Measurements from ENCODE around the gene CT45A9. TPM values are rescaled to one million over a fixed set of nuclear protein-coding genes. Genes with fewer than 3 reads are reported as not detected.
"Not testable (repeated sequence)": the region's sequence is repeated elsewhere in the genome, so short reads cannot be mapped to it uniquely, and the experiment has no call there.

CT45A9 gene
- total RNA-seq, 4 donors from 2014 or later = not detected

- DNase-seq (ENCODE audit: low spot score in 2 of 2); intact Hi-C loops (cut with DNase I; ENCODE audit: low total_unique reads); H3K4me3 ChIP-seq (ENCODE audit: low read depth, poor library complexity, severe bottlenecking): not testable (repeated sequence)
- no CpG with 5 or more reads among the region's 17 CpGs for WGBS, 2 donors
These were observed 17.2 kb downstream of the CT45A9 start, which contains the start of gene CT45A8 for GRCh38 chrX:135854438-135854837. Gene CT45A8, minus strand, starts transcription at chrX:135854538. Its CDS starts 3,755 bp downstream, at chrX:135850783.

- WGBS, 2 donors = no CpG with 5 or more reads among the region's 17 CpGs
- H3K4me3 ChIP-seq (ENCODE audit: low read depth, poor library complexity, severe bottlenecking); intact Hi-C loops (cut with DNase I; ENCODE audit: low total_unique reads); DNase-seq (ENCODE audit: low spot score in 2 of 2): not testable (repeated sequence)
These were observed 34.4 kb downstream of the CT45A9 start, which contains the start of gene CT45A7 for GRCh38 chrX:135837180-135837579. Gene CT45A7, minus strand, starts transcription at chrX:135837280. Its CDS starts 3,747 bp downstream, at chrX:135833533.

- DNase-seq (ENCODE audit: low spot score in 2 of 2); H3K4me3 ChIP-seq (ENCODE audit: low read depth, poor library complexity, severe bottlenecking); intact Hi-C loops (cut with DNase I; ENCODE audit: low total_unique reads): not testable (repeated sequence)
- WGBS, 2 donors = no CpG with 5 or more reads among the region's 17 CpGs
These were observed 51.7 kb downstream of the CT45A9 start, which contains the start of gene CT45A2 for GRCh38 chrX:135819912-135820311. Gene CT45A2, minus strand, starts transcription at chrX:135820012. Its CDS starts 3,747 bp downstream, at chrX:135816265.

Other genes with a start within 250 kb of the CT45A9 start
- gene CT45A1, start 158.2 kb downstream of the CT45A9 start, total RNA-seq = not detected
- gene CT45A3, start 103.6 kb downstream of the CT45A9 start, total RNA-seq = not detected
- not detected for gene CT45A5, start 86.3 kb downstream of the CT45A9 start, total RNA-seq
- not detected for gene CT45A6, start 69.0 kb downstream of the CT45A9 start, total RNA-seq
- not detected for gene CT45A2, start 51.8 kb downstream of the CT45A9 start, total RNA-seq
- not detected for gene CT45A7, start 34.5 kb downstream of the CT45A9 start, total RNA-seq
- gene CT45A8, start 17.3 kb downstream of the CT45A9 start, total RNA-seq = not detected
- not detected for gene CT45A10, start 21.6 kb upstream of the CT45A9 start, total RNA-seq
- not detected for gene SAGE1, start 21.9 kb upstream of the CT45A9 start, total RNA-seq
- 10 to 100 TPM; 17.3 to 25.3 (median 21.2) TPM for gene MMGT1, start 102.2 kb upstream of the CT45A9 start, total RNA-seq
- 10 to 100 TPM; 11.6 to 18.1 (median 17.2) TPM for gene SLC9A6, start 113.6 kb upstream of the CT45A9 start, total RNA-seq

All from lower leg skin (tissue), 4 donors.